ENCODE measurements around the gene DLGAP1.
A peak's percentile ranks its signal among the peaks of the same experiment; 100 is the strongest.

Gene DLGAP1

DNA sequence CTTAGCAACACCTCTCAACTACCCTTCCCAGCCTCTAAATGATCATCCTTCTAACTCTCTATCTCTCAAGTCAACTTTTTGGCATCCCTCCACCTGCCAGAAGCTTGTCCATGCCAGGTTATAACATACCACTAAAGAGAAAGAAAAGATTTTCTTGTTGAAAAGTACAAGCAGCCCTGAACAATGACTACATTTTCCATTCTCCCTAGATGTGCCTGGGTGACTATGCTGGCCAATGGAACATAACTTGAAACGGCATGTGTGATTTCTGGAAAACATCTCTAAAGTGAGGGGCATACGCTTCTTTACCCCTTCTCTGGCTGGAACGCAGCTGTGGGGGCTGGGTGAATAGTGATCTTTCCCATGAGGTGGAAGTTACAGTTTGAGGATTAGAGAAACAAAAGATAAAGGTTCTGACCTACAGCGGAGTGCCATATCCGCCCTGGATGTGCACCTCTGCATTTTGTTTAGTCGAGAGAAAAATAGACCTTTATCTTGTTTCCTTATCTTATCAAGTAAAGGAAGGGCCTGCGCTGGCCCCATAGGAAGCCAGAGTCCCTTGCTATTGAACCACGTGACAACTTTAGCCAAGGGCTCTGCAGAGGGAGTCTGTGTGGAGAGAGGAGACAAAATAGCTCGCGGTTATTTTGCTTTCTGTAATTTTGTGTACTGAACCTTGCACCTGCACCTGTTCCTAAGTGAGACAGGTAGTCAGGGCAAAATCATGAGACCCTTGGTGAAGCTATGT is 568.4 kb downstream of the DLGAP1 start:
- DNase-seq = peak in 1 of 2 experiments; percentile 27

DNA sequence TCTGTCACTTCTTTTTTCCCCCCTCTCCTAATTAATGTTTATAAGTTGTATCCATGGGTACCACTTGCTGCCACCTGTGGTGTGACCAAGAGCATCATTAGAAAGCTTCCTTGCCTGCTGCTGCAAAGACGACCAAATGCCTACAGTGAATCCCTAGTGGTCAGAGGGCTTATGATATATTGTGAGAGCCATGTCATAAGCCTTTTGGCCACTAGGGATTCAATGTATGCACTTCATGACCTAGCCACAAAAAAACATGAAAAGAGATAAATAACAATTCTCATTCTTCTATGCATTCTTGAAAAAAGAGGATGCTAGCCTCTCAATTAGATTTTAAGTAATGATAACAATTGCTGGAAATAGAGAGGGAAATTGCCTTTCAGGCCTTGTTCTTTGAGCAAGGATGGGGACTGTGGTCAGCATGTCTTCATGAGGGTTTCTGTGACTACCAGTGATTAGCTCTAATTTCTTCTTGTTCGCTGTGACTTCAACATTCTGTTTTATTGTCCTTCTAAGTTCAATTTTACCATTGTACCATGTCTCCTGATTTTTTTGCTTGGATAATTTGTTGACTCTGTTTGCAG is 569.8 kb downstream of the DLGAP1 start:
- peak in 1 of 2 experiments; percentile 19 for DNase-seq

DNA sequence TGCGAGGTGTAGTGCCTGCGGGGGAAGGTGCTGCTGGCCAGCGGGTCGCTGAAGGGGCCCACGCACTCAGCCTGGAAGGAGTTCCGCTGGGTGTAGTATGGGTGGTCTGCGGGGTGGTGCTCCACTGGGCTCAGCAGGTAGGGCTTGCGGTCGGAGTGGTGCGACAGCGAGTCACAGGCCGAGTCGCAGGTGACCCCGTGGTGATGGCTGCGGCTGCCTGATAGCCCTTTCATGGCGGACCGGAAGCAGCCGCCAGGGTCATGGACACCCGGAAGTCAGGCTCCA is 575.3 kb downstream of the DLGAP1 start:
- no peak for DNase-seq

DNA sequence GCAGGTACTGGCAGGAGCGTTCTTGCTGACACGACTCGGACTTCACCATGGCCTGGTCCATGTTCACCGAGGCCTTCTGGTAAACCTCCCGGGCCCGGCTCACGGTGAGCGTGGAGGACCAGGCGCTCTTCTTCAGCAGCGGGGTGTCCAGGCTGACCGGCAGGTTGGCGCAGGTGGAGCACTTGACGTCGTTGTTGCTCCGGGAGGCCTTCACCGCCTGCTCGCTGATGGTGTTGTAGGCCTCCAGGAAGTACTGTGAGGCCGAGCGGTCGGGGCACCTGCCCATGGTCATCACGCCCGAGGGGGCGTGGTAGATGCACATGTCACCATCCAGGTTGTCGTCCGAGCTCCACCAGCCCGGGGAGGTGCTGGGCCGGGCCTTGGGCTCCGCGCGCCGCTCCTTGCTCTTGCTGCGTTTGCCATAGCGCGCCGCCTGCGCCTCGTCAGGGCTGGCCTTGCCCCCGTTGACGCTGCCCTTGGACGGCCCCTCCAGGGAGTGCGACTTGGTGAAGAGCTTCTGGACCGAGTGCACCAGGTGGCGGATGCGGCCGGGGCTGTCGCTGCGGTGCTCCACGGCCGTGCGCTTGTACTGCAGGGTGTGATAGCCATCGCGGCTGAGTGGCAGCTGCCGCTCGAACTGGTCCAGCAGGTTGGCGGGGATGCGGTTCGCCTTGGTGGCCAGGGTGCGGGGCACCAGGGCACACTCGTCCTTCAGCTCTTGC is 575.8 kb downstream of the DLGAP1 start:
- no peak for DNase-seq

DNA sequence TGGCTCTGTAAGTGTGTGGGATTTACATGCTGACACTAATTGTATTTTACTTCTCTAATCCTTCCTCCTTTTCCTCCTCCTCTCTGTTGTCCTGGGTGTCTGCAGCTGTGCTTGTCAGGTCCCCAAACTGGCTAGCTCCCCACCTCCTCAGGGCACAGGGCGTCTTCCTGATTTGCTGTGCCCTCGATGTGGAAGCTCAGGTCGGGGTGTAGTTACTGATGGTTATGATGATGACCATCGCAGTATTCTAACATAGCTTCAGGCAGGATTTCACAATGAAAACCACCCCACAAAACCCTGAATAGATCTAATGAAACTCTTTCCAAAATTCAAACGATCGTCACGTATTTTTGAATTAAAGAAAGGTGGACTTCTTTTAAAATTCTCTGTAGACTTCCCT is 576.7 kb downstream of the DLGAP1 start:
- no peak for DNase-seq

DNA sequence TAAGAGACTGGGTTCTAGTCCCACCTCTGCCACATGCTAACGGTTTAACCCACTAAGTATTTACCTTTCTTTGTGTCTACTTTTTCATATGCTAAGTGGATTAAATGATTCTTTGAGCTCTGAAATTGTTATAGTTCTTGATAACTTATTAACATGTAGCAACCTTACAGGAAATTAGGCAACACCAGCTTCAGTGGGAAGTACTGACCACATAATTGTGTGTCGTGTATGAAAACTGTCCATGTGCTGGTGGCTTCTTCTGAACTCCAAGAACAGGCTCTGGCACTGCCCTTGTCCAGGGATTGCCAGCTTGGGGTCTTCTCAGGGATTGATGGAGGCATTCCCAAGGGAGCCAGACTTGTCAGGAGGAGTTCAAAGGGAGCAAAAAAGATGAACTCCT is 577.4 kb downstream of the DLGAP1 start:
- DNase-seq = no peak

DNA sequence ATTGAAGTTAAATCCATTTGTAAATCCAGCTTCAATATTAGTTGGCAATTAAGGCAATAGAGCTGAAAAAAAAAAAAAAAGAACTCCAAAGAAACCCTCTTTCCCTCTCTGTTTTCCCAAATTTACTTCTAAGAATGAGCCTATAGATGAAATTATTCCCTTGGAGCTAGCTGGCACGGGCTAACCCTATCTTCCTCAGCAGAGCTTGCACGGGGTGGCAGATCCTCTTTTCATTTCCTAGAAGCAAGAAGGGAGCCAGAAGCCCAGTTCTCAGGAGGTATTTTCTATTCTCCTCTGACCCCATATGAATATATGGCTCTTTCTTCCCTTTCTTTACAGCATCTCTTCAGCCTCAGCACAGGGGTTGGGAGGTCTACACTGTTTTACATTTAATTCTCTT is 579.1 kb downstream of the DLGAP1 start:
- DNase-seq = no peak

DNA sequence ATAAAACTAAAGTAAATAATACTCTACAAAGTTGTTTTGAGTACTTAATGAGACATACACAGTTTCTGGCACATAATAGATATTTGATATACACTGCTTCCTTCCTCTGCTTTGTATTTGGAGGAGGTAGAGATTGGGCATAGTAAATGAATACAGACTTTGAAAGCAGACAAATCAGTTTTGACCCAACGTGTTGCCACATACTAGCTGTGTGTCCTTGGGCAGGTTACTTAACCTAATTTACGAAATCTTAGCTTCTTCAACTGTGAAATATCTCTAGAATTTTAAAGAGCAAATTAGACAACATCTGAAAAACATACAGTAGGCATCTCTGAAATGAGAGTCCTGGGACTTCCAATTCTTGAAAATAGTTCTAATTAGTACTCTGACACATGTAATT is 579.7 kb downstream of the DLGAP1 start:
- no peak for DNase-seq

DNA sequence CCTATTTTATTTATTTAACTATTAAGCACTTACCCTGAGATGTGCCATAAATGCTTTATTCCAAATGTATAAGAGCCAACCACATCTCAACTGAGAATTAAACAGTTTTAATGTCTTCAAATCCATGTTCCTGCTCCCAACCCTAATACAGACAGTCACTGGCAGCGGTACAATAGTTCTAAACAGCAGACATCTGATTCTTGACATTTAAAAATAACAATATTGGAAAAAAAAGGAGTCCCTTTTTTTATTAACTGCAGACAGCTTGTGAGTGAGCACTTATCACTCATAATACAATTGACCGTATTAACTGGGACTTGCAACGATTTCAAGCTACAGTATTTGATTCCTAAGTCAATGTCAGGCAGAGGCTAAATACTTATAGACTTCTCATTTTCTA is 580.5 kb downstream of the DLGAP1 start:
- DNase-seq = no peak

DNA sequence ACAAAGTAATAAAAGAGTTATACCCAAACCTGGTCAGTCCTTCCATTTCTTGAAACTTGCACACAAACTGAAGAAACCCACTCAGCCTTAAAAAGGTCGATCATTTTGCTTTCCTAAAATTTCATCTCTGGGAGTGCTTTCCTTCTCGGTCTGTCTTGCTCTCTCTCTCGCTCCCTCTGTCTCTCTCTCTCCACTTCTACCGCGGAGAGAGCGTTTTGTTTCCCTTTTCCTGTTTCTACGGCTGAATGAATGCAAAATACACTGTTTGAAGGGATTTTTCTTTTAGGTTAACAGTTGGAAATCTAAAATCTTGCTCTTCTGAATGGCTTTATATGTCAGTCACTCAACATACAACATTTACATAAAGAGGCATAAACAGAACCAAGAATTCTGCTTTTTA is 581.0 kb downstream of the DLGAP1 start:
- no peak for DNase-seq

DNA sequence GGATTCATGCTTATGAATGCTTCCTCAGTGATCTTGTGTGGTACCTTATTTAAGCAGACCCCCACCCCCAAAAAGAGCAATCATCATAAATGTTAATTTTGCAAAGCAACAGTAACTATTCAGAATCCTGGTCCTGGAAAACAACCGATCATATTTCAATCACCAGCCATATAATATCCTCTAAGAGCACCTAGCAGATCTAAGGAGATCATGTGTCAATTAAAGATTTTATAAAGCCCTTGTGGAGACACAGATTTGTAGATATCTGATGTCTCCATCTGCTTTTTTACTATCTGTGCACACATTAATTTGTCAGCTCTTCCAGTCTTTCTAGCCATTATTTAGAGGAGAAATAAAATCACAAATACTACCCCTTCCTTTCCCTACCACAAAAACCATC is 581.4 kb downstream of the DLGAP1 start:
- no peak for DNase-seq

DNA sequence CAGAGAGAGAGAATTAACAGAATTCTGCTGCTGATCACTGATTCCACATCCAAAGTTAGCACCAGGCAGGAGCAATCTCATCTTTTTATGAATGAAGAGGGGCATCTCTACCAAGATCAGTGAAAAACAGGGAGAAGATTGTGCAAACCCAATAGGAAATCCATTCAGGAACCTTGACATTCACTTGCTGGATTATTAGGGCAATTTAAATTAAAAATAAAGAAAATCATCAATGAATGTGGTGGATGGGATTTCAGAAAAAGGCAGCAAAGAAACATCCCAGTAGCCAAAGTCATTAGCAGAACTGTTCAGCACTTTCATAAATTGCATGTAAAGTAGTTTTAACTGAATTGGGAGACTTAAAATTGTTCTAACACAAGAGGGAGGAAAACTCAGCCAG is 581.9 kb downstream of the DLGAP1 start:
- DNase-seq = no peak

DNA sequence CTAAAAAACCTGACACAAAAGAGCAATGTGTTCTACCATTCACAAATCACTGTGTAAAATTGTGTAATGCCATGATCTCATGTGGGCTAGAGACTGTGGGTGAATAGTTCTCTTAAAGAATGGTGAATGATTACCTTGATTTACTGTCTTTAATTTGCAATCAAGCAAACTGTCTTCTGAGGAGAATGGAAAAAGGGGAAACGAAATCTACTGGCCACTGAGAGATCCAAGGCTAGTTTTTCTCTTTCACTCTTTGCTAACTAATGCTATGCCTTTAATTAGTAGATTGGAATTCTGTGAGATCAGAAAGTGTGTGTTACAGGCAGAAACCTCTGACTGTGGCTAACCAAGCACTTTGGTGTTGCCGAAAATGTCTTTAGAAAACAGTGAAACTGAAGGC is 582.5 kb downstream of the DLGAP1 start:
- DNase-seq = no peak

DNA sequence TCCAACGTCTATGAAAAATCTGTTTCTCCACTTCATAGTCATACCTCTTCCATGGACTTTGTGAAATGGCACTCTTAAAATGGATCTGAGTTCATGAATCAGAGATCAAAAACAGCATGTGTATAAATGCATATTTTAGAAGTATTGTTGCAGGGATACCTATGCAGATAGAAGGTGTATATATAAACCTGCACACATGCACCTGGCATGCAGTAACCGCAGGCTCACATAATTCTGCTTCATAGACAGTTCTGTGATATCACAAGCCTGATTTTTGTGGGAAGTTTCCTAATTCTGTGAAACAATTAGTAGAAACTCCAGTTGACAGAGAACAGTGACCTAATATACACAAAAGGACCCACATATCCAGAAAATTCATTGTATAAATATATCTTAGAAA is 583.4 kb downstream of the DLGAP1 start:
- no peak for DNase-seq

DNA sequence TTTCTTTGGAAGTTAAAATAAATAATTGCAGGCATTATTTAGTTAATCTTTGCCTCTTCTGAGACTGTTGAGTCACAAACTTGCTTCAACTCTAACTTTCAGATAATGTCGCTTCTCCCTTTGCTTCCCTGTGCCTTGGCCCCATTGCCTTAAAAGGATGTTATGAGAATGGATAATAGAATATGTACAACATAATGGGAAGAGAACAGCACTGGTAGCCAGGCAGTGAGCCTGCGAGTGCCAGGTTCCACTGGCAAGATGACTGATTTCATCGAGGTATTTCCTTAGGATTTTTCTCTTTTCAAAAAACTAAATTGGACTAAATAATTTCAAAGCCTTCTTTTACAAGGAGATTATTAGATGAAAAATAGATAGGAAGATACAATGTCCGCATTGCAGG is 584.2 kb downstream of the DLGAP1 start:
- no peak for DNase-seq

DNA sequence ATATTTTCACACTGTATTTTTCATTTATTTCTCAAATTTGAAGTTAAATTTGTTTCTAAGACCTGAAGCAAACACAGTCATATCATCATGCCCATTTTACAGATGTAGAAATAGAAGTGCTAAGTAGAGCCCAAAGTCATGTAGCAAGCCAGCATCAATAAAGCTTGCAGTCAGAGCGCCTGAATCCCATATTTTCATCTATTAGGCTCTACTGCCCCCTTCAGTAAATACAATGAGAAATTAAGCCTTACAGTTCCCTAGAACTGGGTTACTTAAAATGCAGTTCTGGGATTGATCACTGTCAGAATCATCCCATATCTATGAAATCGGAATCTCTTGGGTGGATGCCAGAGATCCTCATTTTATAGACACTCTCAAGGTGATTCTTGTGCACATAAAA is 585.3 kb downstream of the DLGAP1 start:
- peak in 1 of 2 experiments; percentile 63 for DNase-seq

DNA sequence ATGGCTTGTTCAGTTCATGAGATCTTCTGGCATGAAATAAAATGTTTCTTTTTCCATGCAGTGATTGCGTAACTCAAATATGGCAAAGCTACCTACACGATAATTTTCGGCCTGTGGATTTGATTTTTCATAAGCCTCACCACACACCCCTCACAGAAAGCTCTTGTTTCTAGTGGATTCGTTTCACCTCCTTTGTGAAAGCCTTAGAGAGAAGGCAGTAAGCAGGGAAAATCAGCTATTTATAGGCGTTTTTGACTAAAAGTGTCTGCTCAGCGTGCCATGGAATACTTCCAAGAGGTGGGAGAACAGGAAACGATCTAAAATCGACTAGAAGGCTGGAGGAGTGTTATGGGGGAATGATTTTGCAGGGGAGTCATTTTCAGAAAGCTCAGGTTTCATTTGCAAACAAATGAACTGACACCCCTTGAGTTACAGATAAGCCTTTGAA is 587.2 kb downstream of the DLGAP1 start:
- DNase-seq = no peak

DNA sequence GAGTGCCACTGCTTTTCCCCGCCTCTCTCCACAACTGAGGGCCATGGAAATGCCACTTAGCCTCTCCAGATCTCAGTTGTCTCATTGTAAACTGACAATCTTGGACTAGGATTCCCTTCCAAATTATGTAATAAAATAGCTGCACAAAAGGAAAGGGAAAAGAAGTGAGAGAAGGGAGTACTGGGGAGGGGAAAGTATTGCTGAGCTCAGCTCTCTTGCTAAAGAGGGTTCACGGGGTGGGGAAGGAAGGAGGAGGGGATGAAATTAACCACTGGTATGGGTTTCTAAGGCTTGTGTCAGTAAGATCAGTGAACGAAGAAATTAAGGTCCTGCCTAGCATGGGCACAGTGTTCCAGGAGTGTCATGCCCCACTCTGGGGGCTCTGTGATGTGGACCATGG is 587.9 kb downstream of the DLGAP1 start:
- DNase-seq = no peak

DNA sequence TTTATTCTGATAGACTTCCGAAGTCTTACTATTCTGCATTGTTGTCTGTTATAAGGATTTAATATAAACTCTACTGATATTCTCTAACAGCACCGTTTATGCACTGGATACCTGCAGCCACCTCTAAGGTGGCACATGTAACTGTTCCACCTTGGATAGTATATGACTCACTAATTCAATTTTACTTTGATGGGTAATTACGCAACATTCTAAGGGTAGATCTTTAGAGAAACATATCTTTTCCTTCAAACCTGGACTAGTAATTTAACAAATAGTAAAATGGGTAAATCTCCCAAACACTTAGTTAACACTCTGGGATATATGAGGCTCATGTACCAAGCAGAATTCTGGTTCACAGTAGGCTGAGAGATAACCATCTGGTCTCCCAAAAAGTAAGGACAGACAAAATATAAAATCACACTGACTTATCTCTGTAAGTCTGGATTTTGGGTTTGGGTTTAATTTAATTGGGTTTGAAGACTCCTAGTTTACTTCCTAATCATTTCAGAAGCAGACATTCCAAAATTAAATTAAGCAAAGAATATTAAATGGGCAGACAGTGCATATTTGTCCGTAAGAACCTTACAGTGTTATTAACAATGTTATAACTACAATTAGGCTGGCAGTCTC is 590.3 kb downstream of the DLGAP1 start:
- DNase-seq = no peak

DNA sequence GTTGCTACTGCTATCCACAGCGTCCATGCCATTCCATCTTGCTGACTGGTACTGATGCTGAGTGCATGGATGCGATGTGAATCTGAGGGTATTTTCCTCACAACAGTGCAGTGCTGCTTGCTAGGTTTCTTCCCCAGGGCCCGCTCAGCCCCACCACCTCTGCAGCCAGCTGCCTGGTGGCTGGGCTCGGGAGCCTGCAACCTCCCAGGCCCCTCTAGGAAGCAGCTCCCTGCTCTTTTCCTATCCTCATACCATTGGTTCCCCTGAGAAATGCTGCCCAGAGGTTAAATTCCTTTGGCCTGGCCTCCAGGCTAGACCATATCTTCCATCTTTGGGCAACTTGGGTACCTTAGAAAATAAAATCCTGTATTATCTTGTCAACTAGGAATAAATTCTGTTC is 591.5 kb downstream of the DLGAP1 start:
- DNase-seq = no peak

DNA sequence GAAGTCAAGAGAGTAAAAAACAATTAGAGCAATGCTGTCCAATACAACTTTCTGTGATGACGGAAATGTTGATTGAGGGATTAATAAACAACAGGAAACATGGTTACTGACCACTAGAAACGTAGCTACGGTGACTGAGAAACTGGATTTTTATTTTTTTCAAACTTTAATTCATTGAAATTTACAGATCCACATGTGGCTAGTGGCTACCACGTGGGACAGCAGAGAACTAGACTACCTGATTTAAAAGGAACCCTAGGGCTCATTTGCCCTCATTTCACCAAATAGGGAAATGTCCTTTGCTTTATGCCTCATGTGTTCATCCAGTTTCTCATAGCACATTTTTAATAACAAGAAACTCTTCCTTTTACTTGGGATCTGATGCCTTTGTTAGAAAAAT is 592.1 kb downstream of the DLGAP1 start:
- DNase-seq = no peak

DNA sequence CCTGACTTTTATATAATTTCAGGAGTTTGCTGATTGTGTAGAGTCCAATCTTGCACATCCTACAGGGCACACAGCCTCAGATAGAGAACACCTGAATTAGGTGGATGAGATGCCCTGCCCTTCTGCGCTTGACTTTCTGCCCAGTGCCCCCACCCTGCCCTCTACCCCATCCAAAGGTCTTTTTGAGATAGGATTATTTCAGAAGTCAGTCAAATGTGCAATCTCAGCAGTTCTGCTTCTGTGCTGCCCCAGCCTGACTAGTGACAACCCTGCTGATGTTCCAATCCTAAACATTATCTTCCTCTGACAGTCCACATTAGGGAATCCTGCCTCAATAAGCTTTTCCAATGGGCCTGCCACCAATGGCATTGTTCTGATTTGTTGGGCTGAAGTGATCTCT is 593.6 kb downstream of the DLGAP1 start:
- DNase-seq = no peak

DNA sequence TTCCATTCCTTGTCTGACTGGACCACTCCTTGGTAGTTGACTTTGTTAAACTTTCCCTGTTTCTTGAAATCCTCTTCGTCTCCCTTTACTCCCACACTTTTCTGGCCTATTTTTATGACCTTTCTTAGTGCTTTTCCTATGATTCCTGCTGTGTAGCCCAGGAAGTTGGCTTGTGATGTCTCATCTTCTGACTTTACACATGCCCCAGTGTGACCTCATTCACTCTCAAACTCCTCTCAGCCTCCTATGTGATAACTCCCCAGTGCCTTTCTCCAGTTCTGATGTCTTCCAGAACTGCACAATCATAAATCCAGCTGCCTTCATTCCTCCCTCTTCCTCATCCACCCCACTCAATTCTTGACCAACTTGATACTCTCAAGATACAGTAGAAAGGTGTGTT is 597.6 kb downstream of the DLGAP1 start:
- DNase-seq = no peak

DNA sequence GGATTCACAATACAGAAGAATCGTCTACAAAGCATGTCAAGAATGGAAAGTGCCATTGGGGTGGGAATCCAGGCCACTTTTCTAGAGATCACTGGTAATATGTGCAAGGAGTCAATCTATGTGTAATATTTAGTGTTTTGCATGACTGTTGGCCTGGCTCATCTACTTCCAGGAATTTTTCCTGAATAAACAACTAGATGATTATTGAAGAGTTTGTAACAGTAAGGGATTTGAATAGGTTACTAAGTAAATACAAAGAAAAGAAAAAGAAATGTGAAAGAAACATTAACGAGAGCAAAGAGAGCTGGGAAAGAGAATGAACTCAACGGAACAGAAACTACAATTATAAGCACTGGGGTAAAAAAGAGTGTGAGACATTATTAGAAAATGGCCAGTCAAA is 599.1 kb downstream of the DLGAP1 start:
- peak in 1 of 2 experiments; percentile 20 for DNase-seq
